ENCODE measurements around the gene SDHC. TPM values are rescaled to one million over a fixed set of nuclear protein-coding genes. Genes with fewer than 3 reads are reported as not detected.

SDHC gene
- total RNA-seq, 1 experiment from 2014 or later, result 192 TPM

GRCh38 chr1:161324020-161324419, 9.8 kb downstream of the SDHC start:
- Histone ChIP-seq H3K9me3 (ENCODE audit: control insufficient read depth in 1 of 2, insufficient read depth in 1 of 2, low read depth in 1 of 2, low read length in 2 of 2) (no peaks in the 10 kb centered on the region), H3K4me3 (replicated peaks in 1 of 2; ENCODE audit: low read depth in 1 of 2, low read length in 2 of 2) (no peak overlapping the region), H3K79me2 (ENCODE audit: insufficient read depth, low read length) (peaks cover 20% of the 10 kb centered on the region; the same call in 1 of the 2 replicates), H3K4me1 (ENCODE audit: control insufficient read depth in 1 of 2, insufficient read depth in 2 of 2, low read length in 2 of 2) (no peaks in the 10 kb centered on the region), H3K4me2 (ENCODE audit: low read length) (no peak overlapping the region), H3K9ac (ENCODE audit: low read length) (no peak overlapping the region), H4K20me1 (ENCODE audit: insufficient read depth) (no peaks in the 10 kb centered on the region), H3K9me2 (ENCODE audit: insufficient read depth) (no peaks in the 10 kb centered on the region), H2AFZ (ENCODE audit: low read depth, low read length, poor library complexity, severe bottlenecking) (no peak overlapping the region), H3K27me3 (ENCODE audit: insufficient read depth, low read length) (no peaks in the 10 kb centered on the region), H3K36me3 (ENCODE audit: control insufficient read depth in 1 of 2, insufficient read depth in 2 of 2, low read length in 2 of 2) (peaks cover 10% of the 10 kb centered on the region in 2 experiments; a peak in 2 of 4 replicates), H3K27ac (ENCODE audit: low read depth, low read length) (no peak overlapping the region)
- DNase-seq (ENCODE audit: low read depth, low spot score) (no peak), ATAC-seq (no peak)
- BruUV-seq (replicated peaks), result no TSS peak
- ChIA-PET POLR2A (no interaction called here), RAD21 (ENCODE audit: low non-redundant PET in 1 of 2, low total read pairs in 2 of 2, uncharacterized antibody in 2 of 2, unreplicated experiment in 2 of 2) (no interaction called here), CTCF (no interaction called here)
- intact Hi-C loops (cut with micrococcal nuclease), result no loop called here
- TF ChIP-seq TCF7L2 (IDR thresholded peaks at IDR 0.05; ENCODE audit: borderline replicate concordance, extremely low read depth, insufficient read depth, insufficient read length) (no peak), EZH2phosphoT487 (IDR thresholded peaks at IDR 0.05; ENCODE audit: borderline replicate concordance) (no peak), ELF1 (IDR thresholded peaks at IDR 0.05; ENCODE audit: borderline replicate concordance, low read depth) (no peak), SP1 (IDR thresholded peaks at IDR 0.05; ENCODE audit: low read depth) (no peak), SRF (IDR thresholded peaks at IDR 0.05; ENCODE audit: low read depth) (no peak), CBX3 (IDR thresholded peaks at IDR 0.05; ENCODE audit: low read depth) (no peak), FOSL1 (IDR thresholded peaks at IDR 0.05; ENCODE audit: low read depth) (no peak), ZFX (IDR thresholded peaks at IDR 0.05) (no peak), SIN3A (IDR thresholded peaks at IDR 0.05; ENCODE audit: low read depth) (no peak), POLR2AphosphoS5 (IDR thresholded peaks at IDR 0.05; ENCODE audit: low read depth, low read length) (no peak), CEBPB (IDR thresholded peaks at IDR 0.05; ENCODE audit: low read depth) (no peak), POLR2A (IDR thresholded peaks at IDR 0.05; ENCODE audit: borderline replicate concordance, extremely low read depth, insufficient read depth, insufficient read length) (no peak), EGR1 (IDR thresholded peaks at IDR 0.05; ENCODE audit: low read depth) (no peak), MAX (IDR thresholded peaks at IDR 0.05) (no peak), RAD21 (IDR thresholded peaks at IDR 0.05; ENCODE audit: low read depth) (no peak), YY1 (IDR thresholded peaks at IDR 0.05; ENCODE audit: extremely low read depth, insufficient replicate concordance, low read depth, low read length) (no peak), ZNF274 (IDR thresholded peaks at IDR 0.05; ENCODE audit: low read depth, low read length) (no peak)
- TF ChIP-seq, protein P1, sequence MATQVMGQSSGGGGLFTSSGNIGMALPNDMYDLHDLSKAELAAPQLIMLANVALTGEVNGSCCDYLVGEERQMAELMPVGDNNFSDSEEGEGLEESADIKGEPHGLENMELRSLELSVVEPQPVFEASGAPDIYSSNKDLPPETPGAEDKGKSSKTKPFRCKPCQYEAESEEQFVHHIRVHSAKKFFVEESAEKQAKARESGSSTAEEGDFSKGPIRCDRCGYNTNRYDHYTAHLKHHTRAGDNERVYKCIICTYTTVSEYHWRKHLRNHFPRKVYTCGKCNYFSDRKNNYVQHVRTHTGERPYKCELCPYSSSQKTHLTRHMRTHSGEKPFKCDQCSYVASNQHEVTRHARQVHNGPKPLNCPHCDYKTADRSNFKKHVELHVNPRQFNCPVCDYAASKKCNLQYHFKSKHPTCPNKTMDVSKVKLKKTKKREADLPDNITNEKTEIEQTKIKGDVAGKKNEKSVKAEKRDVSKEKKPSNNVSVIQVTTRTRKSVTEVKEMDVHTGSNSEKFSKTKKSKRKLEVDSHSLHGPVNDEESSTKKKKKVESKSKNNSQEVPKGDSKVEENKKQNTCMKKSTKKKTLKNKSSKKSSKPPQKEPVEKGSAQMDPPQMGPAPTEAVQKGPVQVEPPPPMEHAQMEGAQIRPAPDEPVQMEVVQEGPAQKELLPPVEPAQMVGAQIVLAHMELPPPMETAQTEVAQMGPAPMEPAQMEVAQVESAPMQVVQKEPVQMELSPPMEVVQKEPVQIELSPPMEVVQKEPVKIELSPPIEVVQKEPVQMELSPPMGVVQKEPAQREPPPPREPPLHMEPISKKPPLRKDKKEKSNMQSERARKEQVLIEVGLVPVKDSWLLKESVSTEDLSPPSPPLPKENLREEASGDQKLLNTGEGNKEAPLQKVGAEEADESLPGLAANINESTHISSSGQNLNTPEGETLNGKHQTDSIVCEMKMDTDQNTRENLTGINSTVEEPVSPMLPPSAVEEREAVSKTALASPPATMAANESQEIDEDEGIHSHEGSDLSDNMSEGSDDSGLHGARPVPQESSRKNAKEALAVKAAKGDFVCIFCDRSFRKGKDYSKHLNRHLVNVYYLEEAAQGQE (IDR thresholded peaks at IDR 0.05; ENCODE audit: low read depth), result no peak
- TF ChIP-seq, protein P2, sequence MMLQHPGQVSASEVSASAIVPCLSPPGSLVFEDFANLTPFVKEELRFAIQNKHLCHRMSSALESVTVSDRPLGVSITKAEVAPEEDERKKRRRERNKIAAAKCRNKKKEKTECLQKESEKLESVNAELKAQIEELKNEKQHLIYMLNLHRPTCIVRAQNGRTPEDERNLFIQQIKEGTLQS (IDR thresholded peaks at IDR 0.05), result no peak
- TF ChIP-seq, protein P3, sequence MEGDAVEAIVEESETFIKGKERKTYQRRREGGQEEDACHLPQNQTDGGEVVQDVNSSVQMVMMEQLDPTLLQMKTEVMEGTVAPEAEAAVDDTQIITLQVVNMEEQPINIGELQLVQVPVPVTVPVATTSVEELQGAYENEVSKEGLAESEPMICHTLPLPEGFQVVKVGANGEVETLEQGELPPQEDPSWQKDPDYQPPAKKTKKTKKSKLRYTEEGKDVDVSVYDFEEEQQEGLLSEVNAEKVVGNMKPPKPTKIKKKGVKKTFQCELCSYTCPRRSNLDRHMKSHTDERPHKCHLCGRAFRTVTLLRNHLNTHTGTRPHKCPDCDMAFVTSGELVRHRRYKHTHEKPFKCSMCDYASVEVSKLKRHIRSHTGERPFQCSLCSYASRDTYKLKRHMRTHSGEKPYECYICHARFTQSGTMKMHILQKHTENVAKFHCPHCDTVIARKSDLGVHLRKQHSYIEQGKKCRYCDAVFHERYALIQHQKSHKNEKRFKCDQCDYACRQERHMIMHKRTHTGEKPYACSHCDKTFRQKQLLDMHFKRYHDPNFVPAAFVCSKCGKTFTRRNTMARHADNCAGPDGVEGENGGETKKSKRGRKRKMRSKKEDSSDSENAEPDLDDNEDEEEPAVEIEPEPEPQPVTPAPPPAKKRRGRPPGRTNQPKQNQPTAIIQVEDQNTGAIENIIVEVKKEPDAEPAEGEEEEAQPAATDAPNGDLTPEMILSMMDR (IDR thresholded peaks at IDR 0.05 in 2 of 3, conservative IDR thresholded peaks at IDR 0.05 in 1 of 3; ENCODE audit: borderline replicate concordance in 1 of 3, insufficient read depth in 1 of 3, low read depth in 2 of 3, low read length in 2 of 3), result no peak

All from HCT116 (cell line).